ENCODE measurements around the gene IL1B.

The IL1B gene

DNA sequence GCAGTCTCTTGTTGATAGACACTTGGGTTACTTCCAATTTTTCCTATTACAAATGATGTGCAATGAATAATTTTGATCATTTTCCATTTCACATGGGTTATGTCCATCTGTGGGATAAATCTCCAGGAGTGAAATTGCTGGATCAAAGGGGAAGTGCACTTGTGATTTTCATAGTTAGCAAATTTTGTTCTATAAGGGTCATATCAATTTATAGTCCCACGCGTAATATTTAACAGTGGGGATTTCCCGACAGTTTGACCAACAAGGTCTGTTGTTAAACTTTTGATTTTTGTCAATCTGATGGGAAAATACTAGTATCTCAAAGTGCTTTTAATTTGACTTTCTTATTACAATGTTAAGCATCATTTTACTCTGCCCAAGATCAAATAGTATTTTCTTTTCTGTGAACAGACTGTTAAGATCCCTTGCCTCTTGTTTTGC is 8.3 kb downstream of the IL1B start:
- DNase-seq, result no peak

DNA sequence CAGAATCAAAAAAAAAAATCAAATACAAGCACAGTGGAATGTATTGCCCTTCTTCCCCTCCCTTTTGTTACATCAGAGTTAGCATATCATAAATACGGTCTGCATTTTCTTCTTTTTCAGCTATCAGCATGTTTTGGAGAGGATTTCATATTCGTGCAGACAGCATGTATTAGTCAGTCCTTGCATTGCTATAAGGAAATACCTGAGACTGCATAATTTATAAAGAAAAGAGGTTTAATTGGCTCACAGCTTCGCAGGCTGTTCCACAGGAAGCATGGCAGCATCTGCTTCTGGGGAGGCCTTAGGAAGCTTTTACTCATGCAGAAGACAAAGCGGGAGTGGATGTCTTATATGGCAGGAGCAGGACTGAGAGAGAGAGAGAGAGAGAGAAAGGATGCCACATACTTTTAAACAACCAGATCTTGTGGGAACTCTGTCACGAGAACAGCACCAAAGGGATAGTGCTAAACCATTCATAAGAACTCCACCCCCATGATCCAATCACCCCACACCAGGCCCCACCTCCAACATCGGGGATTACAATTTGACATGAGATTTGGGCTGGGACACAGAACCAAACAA is 8.9 kb downstream of the IL1B start:
- peak; percentile 9 for DNase-seq

- DNase-seq, result no peak
Measured at GRCh38 chr2:112827009-112827408, 9.6 kb downstream of the IL1B start.

DNA sequence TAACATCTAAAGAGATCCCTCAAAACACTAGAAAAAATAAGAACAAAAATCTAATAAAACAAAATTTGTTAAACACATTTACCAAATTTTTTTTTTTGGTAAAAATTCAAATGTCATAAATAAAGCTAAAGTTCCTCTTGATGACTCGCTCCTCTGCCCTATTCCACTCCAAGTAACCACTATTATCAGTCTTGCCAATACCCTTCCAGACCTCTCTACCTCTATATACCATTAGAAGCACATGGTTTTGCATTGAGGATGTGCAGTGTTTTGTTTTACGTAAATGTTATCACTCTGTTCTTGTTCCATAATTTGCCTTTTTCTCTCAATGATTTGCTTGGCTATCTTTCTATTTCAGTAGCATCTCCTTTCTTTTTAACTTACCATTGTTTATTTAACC is 10.9 kb downstream of the IL1B start:
- DNase-seq, result no peak

- DNase-seq, result no peak
Measured at GRCh38 chr2:112824694-112825085, 11.9 kb downstream of the IL1B start.

GRCh38 chr2:112821682-112822081 is 14.9 kb downstream of the IL1B start:
- DNase-seq, result no peak

- DNase-seq, result no peak
Measured at GRCh38 chr2:112821142-112821541, 15.4 kb downstream of the IL1B start.

DNA sequence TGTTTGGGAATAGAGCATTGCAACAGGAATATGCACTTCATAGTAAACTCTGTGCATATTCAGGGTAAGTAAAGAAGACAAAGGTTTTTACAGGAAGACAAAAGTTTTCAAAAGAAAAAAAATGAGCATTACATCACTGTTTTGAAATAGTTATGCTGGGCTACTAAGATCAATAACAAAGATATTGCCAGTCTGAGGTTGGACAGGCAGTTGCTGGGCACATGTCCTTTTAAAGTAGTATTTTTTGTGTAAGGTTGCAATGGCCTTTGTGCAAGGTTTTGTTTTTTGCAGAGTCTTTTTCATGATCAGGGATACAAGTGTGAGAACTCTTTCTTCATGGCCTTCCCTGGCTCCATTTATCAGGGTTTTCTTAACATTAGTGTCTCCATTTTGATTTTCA is 16.2 kb downstream of the IL1B start:
- DNase-seq, result no peak

DNA sequence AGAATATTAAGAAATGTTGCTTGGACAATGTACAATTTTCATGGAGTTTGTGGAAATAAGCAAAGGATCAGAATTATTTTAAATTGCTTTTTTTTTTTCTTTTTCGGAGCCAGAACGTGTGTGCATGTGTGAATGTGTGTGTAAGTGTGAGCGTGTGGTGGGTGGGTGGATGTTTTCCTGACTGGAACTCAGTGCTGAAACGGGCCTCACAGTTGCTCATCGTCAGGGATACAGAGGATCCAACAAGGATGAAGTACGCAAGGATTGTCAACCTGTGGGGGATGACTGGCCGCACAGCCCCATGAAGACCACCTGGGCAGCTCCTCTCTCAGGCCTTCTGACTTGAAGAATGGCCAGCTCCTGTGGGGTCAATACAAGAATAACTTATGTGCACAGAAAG is 17.5 kb downstream of the IL1B start:
- DNase-seq, result no peak

GRCh38 chr2:112818094-112818902 is 18.3 kb downstream of the IL1B start:
- DNase-seq, result no peak

DNA sequence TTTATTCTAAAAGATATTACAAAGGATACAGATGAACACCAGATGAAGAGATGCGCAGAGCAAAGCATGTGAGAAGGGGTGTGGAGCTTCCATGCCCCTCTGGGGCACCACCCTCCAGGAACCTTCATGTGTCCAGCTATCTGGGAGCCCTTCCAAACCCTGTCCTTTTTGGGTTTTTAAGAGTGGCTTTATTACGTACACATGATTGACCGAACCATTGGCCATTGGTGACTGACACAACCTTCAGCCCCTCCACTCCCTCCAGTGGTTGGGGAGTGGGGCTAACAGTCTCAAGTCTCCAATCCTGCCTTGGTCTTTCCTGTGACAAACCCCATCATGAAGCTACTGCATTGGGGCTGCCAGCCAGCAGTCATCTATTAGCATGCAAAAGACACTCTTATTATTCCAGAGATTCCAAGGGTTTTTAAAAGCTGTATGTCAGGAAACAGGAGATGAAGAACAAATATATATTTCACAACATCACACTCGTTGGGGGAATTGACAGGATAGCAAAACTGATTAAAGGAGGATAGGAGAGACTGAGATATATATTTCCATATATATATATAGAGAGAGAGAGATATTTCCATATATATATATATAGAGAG is 19.4 kb downstream of the IL1B start:
- DNase-seq, result no peak

DNA sequence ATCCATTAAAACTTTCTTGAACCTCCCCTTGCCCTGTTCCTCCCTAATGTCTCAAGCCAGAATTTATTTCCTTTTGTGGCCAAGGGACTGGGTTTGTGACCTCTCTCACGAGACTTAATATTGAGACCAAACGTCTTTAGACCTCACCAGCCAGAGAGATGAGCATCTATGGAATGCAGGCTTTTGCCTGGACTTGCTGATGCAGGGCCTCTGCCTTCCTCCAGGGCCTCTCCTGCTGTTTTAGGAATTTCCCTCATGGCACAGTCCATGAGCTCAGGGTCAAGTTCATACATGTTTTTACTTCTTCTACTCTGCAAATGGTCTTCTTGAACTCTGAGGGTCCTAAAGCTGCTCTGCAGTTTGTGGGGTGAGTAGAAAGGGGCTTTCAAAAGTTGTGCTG is 22.3 kb downstream of the IL1B start:
- no peak for DNase-seq

DNA sequence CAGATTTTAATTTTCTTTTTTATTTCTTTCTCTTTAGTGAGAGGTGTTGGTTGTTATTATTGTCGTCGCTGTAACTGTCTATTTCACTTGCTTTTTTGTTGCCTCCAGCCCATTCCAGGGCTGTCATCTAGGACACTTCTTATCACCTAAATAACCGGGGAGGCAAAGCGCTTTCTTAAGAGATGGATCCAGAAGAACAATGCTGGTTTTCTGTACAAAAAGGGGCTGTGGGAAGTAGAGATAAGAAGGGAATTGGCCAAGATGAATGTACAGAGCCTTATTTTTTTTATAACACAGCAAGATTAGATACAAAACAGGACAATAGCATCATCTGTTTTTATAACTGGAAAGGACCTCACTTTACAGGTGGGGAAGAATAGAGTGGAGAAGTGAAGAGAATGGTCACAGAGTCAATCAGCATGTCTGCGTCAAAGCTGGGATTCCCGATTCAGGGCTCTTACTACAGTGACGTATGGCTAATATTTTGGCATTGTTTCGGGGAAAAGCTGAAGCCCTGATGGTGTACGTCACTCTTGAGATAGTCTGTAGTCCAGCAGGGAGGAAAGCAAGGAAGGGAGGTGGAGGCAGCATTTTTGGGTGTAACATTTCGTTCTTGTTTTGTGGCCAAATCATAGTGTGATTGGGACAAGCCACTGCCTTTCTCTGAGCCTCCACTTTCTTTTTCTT is 23.2 kb downstream of the IL1B start:
- no peak for DNase-seq

GRCh38 chr2:112812318-112813267 is 24.0 kb downstream of the IL1B start:
- no peak for DNase-seq

GRCh38 chr2:112811841-112812306 is 24.7 kb downstream of the IL1B start:
- peak; percentile 45 for DNase-seq

DNA sequence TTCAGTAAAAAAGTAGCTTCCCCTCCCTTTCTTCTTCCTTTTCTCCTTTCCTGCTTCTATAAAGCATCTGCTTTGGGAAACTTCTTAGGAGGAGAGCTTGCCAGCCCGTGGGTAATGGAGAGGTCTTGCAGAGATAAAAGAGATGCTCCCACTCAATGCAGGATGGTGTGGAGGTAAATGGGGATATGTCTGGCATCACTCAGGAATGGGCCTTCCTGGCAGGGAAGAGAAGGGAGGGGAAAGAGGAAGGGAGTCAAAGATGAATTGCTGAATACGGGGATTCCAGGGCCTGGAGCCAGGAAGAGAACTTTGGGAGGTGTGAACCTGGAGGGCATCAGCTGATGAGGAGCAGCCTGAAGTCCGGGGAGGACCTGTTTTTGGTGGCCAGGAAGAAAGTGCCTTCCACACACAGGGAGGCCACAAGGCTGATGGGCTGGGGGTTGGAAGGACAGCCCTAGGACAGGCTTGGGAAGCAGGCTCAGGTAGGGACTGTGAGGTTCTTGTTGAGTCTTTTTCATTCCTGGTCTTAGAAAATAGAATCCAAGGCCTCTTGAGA is 25.2 kb downstream of the IL1B start:
- DNase-seq, result no peak

- no peak for DNase-seq
Measured at GRCh38 chr2:112809112-112809511, 27.5 kb downstream of the IL1B start.

- DNase-seq, result no peak
Measured at GRCh38 chr2:112807233-112807807, 29.3 kb downstream of the IL1B start.

DNA sequence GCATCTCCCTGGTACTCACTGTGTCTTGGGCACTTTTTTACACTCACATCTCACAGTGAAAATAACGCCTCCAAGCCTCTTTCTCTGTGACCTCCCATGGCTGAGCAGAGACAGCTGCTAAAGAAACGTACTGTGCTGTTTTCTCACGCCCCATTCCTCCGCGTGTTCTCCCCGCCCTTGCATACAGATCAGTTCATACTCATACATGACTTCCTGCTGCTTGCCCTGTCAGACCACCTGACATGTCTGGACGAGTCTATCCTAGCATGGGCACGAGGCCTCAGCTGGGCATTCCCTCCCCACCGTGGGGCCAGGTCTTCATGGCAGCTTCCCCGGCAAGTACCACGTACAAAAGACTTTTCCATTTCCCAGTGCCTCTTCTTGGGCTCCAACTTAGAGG is 31.0 kb downstream of the IL1B start:
- DNase-seq, result no peak

GRCh38 chr2:112803691-112804521 is 32.7 kb downstream of the IL1B start:
- DNase-seq, result no peak

All from CD4-positive, alpha-beta T cell treated with Interferon gamma for 1 hour (primary cell).